ENCODE results near the gene ZNF761.

DNA sequence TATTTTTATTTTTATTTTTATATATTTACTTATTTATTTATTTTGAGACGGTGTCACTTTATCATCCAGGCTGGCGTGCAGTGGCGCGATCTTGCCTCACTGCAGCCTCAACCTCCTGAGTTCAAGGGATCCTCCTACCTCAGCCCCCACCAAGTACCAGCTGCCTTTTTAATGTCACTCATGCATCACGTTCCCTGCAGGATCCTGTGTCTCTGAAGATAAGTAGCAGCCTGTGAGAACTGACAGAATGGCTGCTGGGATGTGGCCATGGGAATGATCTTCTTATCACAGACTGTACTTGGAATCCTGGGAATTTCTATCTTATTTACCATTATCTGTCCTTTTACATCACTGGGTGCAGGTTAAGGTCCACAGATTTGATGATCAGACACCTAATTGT lies 9.2 kb upstream of the ZNF761 start:
- TF ChIP-seq CTCF (conservative IDR thresholded peaks at IDR 0.05; ENCODE audit: low read length) (no peak), EZH2phosphoT487 (IDR thresholded peaks at IDR 0.05; ENCODE audit: borderline replicate concordance, low read depth, low read length) (no peak)

Data from OCI-LY7 (cell line).